HG03045 (cell line): ENCODE data around the gene CST11.
"Not testable (repeated sequence)": the region's sequence is repeated elsewhere in the genome, so short reads cannot be mapped to it uniquely, and the experiment has no call there.

Source experiments
- ATAC-seq: cut with Tn5 transposase; IDR thresholded peaks from one replicate; pipeline ENCODE4 v1.9.1; 2021; ENCODE audit warnings: mild to moderate bottlenecking, moderate library complexity; ENCODE audit not compliant: unreplicated experiment

CST11 gene

GRCh38 chr20:23452776-23453175, at the start of gene CST11:
TSS of gene CST11 (minus strand) at chr20:23452876. CDS start at chr20:23452811, 65 bp downstream.
- no peak for ATAC-seq

- no peak for ATAC-seq
These were observed 49.2 kb upstream of the CST11 start for GRCh38 chr20:23501926-23502325.

- ATAC-seq: no peak
These were observed 44.9 kb upstream of the CST11 start for GRCh38 chr20:23497536-23497935.

GRCh38 chr20:23493172-23493772, 40.6 kb upstream of the CST11 start:
- ATAC-seq: no peak

- no peak for ATAC-seq
These were observed 39.6 kb upstream of the CST11 start for GRCh38 chr20:23492292-23492691.

- ATAC-seq: no peak
These were observed 38.1 kb upstream of the CST11 start, which contains the start of gene CST8 for GRCh38 chr20:23490817-23491216. TSS of gene CST8 (plus strand) at chr20:23491117. CDS start at chr20:23491668, 551 bp downstream.

- ATAC-seq: no peak
These were observed 36.3 kb upstream of the CST11 start for GRCh38 chr20:23488996-23489395.

- ATAC-seq: no peak
These were observed 35.8 kb upstream of the CST11 start for GRCh38 chr20:23488470-23488869.

GRCh38 chr20:23484081-23484480, 31.4 kb upstream of the CST11 start:
- no peak for ATAC-seq

GRCh38 chr20:23482138-23482537, 29.5 kb upstream of the CST11 start:
- ATAC-seq: no peak

GRCh38 chr20:23479043-23479442, 26.4 kb upstream of the CST11 start:
- ATAC-seq: no peak

GRCh38 chr20:23477223-23477622, 24.5 kb upstream of the CST11 start:
- no peak for ATAC-seq

GRCh38 chr20:23476015-23476754, 23.5 kb upstream of the CST11 start:
- no peak for ATAC-seq

- ATAC-seq: no peak
These were observed 22.7 kb upstream of the CST11 start for GRCh38 chr20:23475395-23475794.

- ATAC-seq: not testable (repeated sequence)
These were observed 20.6 kb upstream of the CST11 start for GRCh38 chr20:23473293-23473692.

GRCh38 chr20:23472306-23472705, 19.6 kb upstream of the CST11 start:
- not testable (repeated sequence) for ATAC-seq

- not testable (repeated sequence) for ATAC-seq
These were observed 14.3 kb upstream of the CST11 start for GRCh38 chr20:23466961-23467360.

- ATAC-seq: no peak
These were observed 8.5 kb upstream of the CST11 start for GRCh38 chr20:23461180-23461579.

GRCh38 chr20:23459461-23460150, 6.9 kb upstream of the CST11 start:
- ATAC-seq: no peak

- no peak for ATAC-seq
These were observed 4.2 kb upstream of the CST11 start for GRCh38 chr20:23456873-23457272.

GRCh38 chr20:23456409-23456808, 3.7 kb upstream of the CST11 start:
- ATAC-seq: no peak

- ATAC-seq: no peak
These were observed 3.0 kb upstream of the CST11 start for GRCh38 chr20:23455639-23456038.
